ENCODE data around the gene CASZ1.

DNA sequence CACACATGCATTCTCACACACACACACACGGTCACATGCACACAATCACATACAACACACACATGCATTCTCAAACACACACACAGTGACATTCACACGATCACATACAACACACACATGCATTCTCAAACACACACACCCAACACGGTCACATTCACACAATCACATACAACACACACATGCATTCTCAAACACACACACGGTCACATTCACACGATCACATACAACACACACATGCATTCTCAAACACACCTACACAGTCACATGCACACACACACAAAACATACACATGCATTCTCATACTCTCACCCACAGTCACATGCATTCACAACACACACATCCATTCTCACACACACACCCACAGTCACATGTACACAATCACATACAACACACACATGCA lies 135.0 kb downstream of the CASZ1 start:
- no peak for TF ChIP-seq CTCF (IDR thresholded peaks at IDR 0.05; ENCODE audit: insufficient read depth, low read depth, low read length)
- no peak for TF ChIP-seq EZH2 (IDR thresholded peaks at IDR 0.05; ENCODE audit: insufficient read depth, low read length)
